Measurements from ENCODE around the gene ZNF184. TPM values are rescaled to one million over a fixed set of nuclear protein-coding genes. Genes with fewer than 3 reads are reported as not detected.

ZNF184 gene
- polyA plus RNA-seq, 3 donors = 19.8 to 22.8 (median 22.1) TPM

DNA sequence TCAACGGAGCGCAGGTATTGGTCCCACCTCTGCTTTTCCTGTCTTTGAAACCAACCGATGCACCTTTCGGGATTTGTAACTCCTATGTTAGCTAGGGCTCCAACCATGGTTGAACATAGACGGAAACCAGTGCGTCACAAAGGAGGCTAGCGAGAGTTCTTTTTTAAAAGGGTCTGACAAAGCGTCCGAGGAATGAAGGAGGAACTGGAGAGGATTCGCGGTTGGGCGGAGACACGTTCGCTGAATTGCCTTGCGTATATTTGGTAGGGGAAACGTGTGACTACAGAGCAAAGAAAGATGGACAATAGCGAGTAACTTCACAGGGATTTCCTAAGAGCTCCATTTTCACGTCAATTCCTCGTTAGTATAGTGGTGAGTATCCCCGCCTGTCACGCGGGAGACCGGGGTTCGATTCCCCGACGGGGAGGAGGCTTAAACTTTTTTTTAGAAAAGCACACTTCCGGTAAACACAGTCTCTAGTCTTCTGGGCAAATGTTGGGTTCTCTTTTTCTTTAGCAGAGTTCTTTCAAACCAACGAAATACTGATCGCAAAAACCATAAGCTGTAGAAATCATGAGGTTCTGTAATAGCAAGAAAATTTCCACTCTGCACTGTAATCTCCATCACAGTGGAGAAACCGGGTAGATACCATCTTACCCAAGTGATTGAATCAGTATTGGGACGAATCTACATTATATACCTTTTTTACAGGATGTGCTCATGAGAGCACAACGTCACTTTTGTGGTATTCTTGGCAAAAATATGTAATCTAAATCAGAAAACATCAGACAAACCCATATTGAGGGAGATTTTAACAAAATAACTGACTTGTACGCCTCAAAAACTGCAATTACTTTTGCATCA is 6.6 kb upstream of the ZNF184 start:
- DNase-seq (ENCODE audit: low read depth in 3 of 3, low spot score in 2 of 3) = peak; percentile 76 to 95 (median 85)

- peak; percentile 84 to 87 (median 86) for DNase-seq (ENCODE audit: low read depth in 3 of 3, low spot score in 2 of 3)
These were observed 5.9 kb upstream of the ZNF184 start for GRCh38 chr6:27478706-27479318.

DNA sequence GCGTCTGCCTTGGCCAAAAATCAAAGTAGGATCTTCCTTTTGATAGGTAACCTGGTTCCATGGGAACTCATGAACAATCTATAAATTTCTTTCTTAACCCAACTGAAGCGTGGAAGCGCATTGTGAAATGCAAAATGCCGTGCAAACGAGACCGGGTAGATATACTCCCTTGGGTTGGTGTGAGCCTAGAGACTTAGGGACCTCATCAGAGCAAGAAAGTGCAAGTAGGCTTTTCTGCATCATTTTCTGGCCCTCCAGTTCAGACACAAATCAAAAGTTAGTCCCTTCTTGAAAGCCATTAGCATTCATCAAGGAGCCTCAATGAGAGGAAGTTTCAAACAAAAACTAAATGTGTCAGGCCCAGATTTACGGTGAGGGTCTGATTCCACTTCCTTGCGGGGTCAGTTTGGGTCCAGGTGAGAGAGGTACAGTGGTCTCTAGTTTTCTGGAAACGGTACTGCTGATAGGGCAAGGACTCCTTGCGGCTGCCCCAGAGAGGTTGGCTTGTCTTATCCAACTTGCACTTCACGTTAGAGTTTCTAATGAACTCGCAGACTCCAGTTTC is 5.3 kb upstream of the ZNF184 start:
- DNase-seq (ENCODE audit: low read depth in 3 of 3, low spot score in 2 of 3) = no peak

GRCh38 chr6:27477318-27478013 is 4.6 kb upstream of the ZNF184 start:
- DNase-seq (ENCODE audit: low read depth in 3 of 3, low spot score in 2 of 3) = no peak

GRCh38 chr6:27476090-27476489 is 3.2 kb upstream of the ZNF184 start:
- DNase-seq (ENCODE audit: low read depth in 3 of 3, low spot score in 2 of 3) = no peak

GRCh38 chr6:27474672-27475071 is 1.8 kb upstream of the ZNF184 start:
- no peak for DNase-seq (ENCODE audit: low read depth in 3 of 3, low spot score in 2 of 3)

- no peak for DNase-seq (ENCODE audit: low read depth in 3 of 3, low spot score in 2 of 3)
These were observed 1.2 kb upstream of the ZNF184 start for GRCh38 chr6:27474172-27474465.

- peak; percentile 79 to 86 (median 80) for DNase-seq (ENCODE audit: low read depth in 3 of 3, low spot score in 2 of 3)
These were observed 706 bp downstream of the ZNF184 start for GRCh38 chr6:27472182-27472616.

GRCh38 chr6:27471365-27472115 is 1.4 kb downstream of the ZNF184 start:
- no peak for DNase-seq (ENCODE audit: low read depth in 3 of 3, low spot score in 2 of 3)

- DNase-seq (ENCODE audit: low read depth in 3 of 3, low spot score in 2 of 3) = no peak
These were observed 2.9 kb downstream of the ZNF184 start for GRCh38 chr6:27470023-27470422.

DNA sequence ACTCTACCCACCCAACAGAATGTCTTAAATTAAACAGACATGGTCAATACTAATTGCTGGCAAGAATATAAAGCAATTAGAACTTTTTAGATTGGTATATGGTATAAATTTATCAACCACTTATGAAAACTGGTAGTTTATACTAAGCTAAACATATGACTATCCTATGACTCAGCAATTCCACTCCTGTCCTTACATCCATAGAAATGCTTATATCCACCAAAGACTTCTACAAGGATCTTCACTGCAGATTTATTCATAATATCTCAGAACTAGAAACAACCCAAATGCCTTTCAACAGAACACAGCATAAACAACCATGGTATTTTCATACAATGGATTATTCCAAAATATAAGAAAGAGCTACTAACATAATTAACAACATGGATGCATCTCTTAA is 4.6 kb downstream of the ZNF184 start:
- no peak for DNase-seq (ENCODE audit: low read depth in 3 of 3, low spot score in 2 of 3)

- no peak for DNase-seq (ENCODE audit: low read depth in 3 of 3, low spot score in 2 of 3)
These were observed 20.4 kb downstream of the ZNF184 start for GRCh38 chr6:27452496-27452897.

- no peak for DNase-seq (ENCODE audit: low read depth in 3 of 3, low spot score in 2 of 3)
These were observed 21.1 kb downstream of the ZNF184 start for GRCh38 chr6:27451660-27452390.

- DNase-seq (ENCODE audit: low read depth in 3 of 3, low spot score in 2 of 3) = no peak
These were observed 24.4 kb downstream of the ZNF184 start for GRCh38 chr6:27448456-27448855.

DNA sequence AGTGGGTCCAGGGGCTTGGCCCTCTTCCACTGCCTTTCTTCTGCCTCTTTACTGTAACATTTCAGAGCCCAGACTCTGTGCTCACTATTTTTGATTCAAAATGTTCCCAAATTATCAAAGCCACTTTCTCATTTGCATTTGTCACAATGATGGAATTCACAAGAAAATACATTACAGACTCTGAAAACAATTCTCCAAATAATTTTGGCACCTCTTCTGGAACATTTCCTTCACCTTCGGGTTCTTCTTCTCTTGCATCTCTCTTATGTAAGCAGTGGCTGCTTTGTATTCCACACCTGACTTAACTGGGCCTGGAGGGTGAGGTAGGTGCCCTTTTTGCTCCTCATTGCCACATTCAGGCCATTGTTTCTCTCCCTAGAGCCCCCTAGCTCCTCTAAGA is 30.0 kb downstream of the ZNF184 start:
- DNase-seq (ENCODE audit: low read depth in 3 of 3, low spot score in 2 of 3) = no peak

DNA sequence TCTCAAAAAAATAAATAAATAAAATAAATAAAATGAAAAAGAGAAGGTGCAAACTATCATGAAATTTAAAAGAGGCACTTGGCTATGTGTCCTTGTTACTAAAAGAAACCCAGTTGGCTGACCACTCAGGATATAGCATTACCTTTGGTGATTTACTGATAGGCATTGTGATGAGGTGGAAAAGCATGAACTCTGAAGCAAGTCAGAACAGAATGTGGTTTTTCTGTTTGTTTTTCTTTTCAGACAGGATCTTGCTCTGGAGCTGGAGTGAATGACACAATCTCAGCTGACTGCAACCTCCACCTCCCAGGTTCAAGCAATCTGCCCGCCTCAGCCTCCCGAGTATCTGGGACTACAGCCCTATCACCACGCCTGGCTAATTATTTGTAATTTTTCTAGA is 31.9 kb downstream of the ZNF184 start:
- DNase-seq (ENCODE audit: low read depth in 3 of 3, low spot score in 2 of 3) = no peak

- DNase-seq (ENCODE audit: low read depth in 3 of 3, low spot score in 2 of 3) = no peak
These were observed 33.5 kb downstream of the ZNF184 start for GRCh38 chr6:27439371-27439770.

DNA sequence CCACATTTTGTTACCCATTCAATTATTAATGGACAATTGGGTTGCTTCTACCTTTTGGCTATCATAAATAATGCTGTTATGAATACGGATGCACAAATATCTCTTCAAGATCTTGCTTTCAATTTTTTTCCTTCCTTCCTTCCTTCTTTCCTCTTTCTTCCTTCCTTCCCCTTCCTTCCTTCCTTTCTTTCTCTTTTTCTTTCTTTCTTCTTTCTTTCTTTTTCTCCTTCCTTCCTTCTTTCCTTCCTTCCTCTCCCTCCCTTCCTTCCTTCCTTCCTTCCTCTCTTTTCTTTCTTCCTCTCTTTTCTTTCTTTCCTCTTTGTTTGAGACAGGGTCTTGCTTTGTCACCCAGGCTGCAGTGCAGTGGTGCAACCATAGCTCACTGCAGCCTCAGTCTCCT is 39.2 kb downstream of the ZNF184 start:
- no peak for DNase-seq (ENCODE audit: low read depth in 3 of 3, low spot score in 2 of 3)

DNA sequence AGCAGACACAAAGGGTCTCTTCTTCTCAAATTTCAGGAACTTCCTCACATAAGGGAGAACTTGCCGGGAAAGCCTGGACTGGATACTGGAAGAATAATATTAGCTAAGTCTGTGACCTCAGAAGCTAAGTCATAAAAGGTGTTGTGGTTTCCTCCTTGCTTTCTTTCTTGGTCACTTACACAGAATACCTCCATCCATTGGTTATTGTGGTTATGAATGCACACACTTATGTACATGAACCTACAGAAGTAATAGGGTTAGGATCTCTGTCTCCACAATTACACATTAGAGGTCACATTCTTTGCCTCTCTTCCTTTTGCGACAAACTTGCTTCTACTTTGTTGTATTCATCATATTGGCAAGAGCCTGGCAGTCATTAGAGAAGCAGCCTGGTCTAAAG is 43.9 kb downstream of the ZNF184 start:
- DNase-seq (ENCODE audit: low read depth in 3 of 3, low spot score in 2 of 3) = no peak

- DNase-seq (ENCODE audit: low read depth in 3 of 3, low spot score in 2 of 3) = no peak
These were observed 44.4 kb downstream of the ZNF184 start for GRCh38 chr6:27428502-27428901.
